Cerebellar cortex (tissue), 1 donor: ENCODE data around the gene DNAJC5.
"Not testable (repeated sequence)": the region's sequence is repeated elsewhere in the genome, so short reads cannot be mapped to it uniquely, and the experiment has no call there.

ENCODE experiments used
- DNase-seq: peaks from one replicate; pipeline ENCODE4 v3.0.0-alpha.2; 2015; ENCODE audit warnings: low spot score

Gene DNAJC5

DNA sequence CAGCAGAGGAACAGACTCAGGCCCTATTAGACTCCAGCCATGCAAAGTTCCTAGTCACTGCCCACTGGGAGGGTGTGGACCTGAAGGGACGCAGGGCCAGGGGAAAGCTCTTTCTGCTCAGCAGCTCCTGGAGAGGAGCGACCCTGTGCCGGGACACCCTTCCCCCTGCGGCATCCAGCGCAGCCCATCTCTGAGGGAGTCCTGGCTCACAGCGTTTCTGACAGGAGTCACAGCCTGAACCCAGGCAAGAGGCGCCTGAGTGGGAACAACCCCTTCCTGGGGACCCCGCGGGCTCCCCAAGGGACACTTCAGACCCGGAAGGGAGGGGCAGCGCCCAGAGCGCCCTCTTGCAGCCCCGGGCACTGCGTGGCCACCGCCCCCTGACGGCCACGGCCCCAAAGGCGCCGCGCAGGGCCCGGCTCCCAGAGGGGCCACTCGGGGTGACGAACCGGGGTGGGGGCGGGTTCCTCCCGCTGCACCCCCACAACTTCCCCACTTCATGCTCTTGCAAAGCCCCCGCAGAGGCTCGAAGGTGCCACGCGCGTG, 60.4 kb downstream of the DNAJC5 start:
- DNase-seq = no peak

GRCh38 chr20:63955827-63956663, 61.1 kb downstream of the DNAJC5 start, which contains the start of gene UCKL1:
Gene UCKL1, minus strand, starts transcription at chr20:63956416. Its CDS starts 44 bp downstream, at chr20:63956372.
- DNase-seq = peak; percentile 86

DNA sequence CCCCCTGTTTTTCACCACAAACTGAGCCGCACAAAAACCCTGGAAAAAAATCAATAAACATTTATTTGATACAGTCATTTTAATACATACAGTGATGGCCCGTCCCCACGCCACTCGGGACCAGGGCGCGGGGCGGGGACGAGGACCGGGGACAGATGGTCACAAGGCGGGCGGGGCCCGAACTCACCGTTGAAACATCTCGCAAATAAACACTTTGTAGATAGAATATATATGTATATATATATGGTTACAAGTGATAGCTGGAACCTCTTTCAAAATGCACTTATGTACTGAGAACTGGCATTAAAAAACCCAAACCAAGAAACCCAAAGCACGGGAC, 61.7 kb downstream of the DNAJC5 start:
- no peak for DNase-seq

- DNase-seq = peak; percentile 74
Measured at GRCh38 chr20:63957004-63957689, 62.2 kb downstream of the DNAJC5 start.

DNA sequence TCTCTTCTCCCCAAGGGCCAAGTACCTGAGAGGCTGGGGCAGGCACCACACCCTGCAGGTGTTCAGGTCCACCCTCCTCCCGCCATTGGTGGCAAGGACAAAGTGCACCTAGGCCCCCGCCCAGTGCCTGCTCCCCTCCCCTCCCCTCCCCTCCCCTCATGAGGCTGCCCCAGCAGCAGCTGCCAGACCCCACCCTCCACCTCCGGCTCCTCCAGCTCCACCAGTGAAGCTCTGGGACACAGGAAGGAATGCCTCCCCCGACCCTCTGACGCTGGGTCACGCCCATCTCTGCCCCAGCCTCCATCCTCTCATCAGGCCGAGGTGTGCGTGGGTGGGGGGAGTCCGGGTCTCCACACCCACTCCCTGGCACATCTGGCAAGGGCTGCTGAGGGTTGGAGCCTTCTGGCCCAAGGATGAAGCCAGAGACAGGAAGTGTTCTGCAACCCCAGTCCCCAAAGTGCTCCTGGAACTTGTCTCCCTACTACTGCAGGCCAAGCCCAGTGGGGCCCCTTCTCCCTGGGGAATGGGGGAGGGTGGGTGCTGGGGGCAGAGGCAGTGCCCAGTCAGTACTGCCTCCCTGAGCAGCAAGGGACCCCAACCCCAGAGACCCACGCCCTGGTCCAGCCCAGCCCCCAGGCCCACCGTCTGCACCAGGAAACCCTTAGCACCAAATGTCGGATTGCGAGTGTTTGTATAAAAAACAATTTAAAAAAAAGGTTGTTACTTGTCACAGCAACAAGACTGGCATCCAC, 62.9 kb downstream of the DNAJC5 start:
- DNase-seq = no peak

DNA sequence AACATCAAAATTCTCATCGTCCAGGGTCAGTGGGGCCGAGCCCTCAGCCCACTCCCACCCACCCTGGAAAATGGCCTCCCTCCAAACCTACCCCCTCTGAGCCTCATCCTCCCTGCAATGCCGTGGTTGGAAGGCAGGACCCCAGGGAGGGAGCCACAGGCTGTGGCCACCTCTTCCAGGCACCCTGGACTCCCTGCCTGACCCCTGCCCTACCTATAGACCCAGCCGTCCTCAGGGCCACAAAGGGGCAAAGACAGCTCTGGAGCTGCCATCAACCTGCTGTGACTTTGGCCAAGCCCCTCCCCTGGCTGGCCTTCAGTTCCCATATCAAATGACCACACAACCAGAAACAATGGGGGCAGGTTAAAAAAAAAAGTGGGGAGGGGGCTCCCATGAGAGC, 63.5 kb downstream of the DNAJC5 start:
- DNase-seq = no peak

DNA sequence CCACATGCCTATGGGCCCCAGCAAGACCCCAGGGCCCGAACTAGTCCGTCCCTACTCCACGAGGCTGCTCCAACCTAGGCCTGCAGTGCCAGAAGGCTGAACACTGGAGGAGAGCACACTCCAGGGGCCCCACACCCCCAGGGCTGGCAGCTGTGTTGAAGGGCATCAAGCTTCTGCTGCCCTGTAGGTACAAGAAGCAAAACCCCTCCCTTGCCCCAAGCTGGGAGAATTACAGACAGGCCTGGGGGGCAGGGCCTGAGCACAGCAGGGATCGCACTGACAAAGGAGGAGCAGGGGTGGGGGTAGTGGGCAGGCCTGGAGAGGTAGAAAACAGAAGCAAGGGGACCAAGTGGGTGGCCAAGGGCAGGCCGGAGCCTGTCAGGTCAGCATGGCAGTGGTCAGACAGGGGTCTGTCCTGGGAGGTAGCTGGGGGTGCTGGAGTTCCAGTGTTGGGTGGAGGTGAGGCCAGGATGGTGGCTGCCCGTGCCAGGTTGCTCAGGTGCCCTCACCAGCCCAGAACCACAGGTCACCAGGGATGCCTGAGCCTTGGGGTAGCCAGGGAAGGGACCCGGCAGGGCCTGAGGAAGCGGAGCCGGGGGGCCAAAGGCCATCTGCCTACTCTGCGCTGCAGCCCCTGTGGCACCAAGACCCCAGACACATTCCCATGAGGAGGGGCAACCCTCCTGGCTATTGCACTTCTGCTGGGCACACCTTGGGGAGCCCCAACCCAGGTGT, 64.2 kb downstream of the DNAJC5 start:
- DNase-seq = no peak

DNA sequence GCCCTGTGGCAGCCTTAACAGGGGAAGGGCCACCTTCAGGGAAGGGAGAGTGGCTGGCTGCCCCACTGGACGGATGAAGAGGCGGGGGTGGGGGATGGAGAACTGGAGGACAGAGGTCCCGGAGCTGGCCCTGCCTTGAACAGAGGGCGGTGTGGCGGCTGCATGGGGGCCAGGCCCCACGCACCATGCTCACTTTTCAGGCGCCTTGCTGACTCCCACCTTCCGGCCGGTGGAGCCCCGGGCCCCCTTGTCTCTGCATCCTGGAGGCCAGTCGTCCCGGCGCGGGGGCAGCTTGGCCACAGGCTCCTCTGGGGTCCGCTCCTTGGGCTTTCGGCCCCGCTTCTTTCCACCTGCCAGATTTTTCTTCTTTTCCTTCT, 64.8 kb downstream of the DNAJC5 start:
- DNase-seq = no peak

DNA sequence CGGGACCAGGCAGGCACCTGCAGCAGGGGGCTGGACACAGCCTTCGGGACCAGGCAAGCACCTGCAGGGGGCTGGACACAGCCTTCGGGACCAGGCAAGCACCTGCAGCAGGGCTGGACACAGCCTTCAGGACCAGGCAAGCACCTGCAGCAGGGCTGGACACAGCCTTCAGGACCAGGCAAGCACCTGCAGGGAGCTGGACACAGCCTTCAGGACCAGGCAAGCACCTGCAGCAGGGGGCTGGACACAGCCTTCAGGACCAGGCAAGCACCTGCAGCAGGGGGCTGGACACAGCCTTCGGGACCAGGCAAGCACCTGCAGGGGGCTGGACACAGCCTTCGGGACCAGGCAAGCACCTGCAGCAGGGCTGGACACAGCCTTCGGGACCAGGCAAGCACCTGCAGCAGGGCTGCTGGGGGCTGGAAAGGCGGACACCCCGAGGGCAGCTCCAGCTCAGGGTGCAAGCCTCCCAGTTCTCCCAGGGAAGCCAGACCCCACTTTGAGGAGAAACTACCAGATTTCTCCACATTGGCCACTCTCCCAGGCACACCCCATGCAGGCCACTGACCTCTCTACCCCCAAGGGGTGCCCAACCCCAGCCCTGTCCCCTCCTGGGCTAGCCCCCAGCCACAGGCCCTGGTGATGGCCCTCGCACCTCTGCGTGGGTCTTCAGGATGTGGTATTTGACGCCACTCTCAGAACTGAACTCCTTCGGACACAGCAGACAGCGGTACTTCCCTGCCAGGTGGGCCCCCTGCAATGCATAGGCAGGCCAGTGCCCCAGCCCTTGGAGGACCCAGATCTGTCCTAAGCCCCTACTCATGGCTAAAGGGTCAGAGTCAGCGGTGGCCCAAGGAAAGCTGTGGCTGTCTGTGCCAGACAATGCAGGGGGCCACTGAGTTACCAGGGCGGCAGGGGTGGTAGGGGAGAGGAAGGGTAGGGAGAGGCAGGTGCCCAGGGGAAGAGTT, 66.0 kb downstream of the DNAJC5 start:
- not testable (repeated sequence) for DNase-seq

DNA sequence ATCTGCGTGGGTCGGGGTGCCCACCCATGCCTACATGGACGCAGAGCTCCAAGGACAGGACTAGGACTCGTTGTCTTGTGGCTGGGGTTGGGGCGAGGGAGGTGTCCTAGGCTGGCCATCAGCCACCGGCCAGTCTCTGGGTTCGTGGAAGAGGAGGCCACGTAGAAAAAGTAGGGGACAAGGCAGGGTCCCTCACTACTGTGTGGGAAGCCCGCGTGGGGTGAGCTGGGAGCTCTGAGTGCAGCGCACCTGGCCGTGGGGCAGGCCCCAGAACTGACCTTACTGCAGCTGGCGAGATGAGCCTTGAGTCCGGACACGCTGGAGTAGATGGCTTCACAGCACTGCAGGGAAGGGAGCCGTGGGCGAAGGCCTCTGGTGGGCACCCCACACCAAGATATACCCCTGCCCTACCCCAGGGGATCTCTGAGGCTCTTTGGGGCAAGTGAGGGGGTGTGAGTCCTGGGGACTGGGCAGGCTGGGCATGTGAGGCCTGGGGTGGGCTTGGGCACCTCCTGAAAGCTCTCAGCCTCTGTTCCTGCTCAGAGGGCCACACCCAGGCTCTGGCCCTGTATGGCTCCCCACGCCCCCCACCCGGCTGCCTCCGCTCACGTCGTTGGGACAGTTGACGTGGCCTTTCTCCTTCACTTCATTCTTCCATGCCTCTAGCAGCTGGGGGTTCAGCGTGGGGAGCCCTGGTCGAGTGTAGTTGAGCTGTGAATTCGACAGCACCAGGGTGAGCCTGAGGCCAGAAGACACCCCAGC, 66.9 kb downstream of the DNAJC5 start:
- no peak for DNase-seq

- DNase-seq = no peak
Measured at GRCh38 chr20:63962426-63963347, 67.8 kb downstream of the DNAJC5 start.

DNA sequence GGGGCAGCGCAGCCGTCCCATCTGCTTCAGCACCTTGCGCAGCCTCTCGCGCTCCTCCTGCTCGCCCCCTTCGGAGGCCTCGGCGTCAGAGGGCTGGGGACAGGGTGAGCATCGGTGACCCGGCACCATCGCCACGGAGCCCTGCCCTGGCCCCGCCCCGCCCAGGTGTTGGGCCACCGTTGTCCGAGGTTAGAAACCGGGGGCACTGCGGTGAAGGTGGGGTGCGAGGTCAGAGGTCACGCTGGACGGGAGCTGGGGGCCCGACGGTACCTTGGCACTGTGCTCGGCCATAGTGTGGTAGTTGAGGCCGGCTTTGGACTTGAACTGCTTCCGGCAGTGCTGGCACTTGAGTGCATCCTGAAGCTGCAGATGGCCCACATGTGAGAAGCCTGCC, 68.4 kb downstream of the DNAJC5 start:
- no peak for DNase-seq

DNA sequence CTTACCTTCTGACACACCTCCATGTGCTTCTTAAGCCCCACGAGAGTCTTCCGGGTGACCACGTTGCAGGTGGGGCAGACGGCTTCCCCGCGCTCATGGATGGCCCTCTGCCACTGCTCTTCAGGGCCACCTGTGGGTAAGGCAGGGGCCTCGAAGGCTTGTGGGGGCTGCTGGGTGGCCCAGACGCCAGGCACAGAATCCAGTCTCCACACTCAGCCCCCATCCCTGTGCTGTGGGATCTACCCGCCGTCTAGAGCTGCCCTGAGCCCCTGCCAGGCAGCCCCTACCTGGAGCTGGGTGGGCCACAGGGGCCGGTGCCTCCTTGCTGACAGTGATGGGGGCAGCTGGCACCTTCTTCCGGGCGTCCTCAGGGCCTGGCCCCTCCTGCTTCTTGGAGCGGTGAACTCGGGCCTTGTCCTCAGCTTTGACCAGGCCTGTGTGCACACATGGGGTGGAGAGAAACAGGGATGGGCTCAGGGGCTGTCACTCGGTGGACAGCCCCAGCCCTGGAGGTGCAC, 68.9 kb downstream of the DNAJC5 start:
- DNase-seq = no peak

GRCh38 chr20:63964412-63964811, 69.5 kb downstream of the DNAJC5 start:
- no peak for DNase-seq

GRCh38 chr20:63966172-63966943, 71.4 kb downstream of the DNAJC5 start:
- DNase-seq = no peak

DNA sequence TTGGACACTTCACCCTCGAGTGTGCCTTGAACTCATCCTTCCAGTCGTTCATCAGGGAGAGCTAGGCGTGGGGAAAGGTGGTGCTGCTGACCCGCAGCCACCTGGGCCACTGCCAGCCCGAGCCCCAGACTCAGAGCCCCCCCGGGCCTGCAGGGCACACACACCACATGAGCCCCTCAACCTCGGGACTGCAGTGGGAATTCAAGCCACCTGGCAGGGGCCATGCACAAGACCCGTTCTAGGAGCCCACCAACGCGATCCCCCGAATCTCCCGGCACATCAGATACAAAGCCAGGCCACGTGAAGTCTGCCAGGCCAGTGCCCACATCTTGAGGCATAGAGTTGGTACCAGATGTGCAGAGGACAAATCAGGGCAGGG, 72.0 kb downstream of the DNAJC5 start:
- no peak for DNase-seq

GRCh38 chr20:63967330-63968135, 72.6 kb downstream of the DNAJC5 start:
- DNase-seq = no peak
